ENCODE data around the gene SESTD1. TPM values are rescaled to one million over a fixed set of nuclear protein-coding genes. Genes with fewer than 3 reads are reported as not detected.
"Not testable (repeated sequence)": the region's sequence is repeated elsewhere in the genome, so short reads cannot be mapped to it uniquely, and the experiment has no call there.

Gene SESTD1
- total and polyA plus RNA-seq, 2 of the 13 experiments (the other 11 are each of a cell fraction or from before 2014, with no cell fraction given), result 74.4 to 101 TPM

DNA sequence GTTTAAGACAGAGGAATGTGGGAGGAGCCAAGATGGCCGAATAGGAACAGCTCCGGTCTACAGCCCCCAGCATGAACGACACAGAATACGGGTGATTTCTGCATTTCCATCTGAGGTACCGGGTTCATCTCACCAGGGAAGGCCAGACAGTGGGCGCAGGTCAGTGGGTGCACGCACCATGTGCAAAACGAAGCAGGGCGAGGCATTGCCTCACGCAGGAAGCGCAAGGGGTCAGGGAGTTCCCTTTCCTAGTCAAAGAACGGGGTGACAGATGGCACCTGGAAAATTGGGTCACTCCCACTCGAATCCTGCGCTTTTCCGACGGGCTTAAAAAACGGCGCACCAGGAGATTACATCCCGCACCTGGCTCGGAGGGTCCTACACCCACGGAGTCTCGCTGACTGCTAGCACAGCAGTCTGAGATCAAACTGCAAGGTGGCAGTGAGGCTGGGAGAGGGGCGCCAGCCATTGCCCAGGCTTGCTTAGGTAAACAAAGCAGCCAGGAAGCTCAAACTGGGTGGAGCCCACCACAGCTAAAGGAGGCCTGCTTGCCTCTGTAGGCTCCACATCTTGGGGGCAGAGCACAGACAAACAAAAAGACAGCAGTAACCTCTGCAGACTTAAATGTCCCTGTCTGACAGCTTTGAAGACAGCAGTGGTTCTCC is 68.6 kb downstream of the SESTD1 start:
- WGBS (ENCODE audit: low lambda C conversion rate), result over 99% methylated on average over 23 of the region's 23 CpGs
- H3K79me2 ChIP-seq (ENCODE audit: insufficient read depth, low read length), result peaks cover 60% of the 10 kb centered on the region
- BruUV-seq (replicated peaks), result not testable (repeated sequence)

More for the DNA sequence above, 68.6 kb downstream of the SESTD1 start:
- FAIRE-seq; ATAC-seq; H3K36me3 ChIP-seq (replicated peaks in 1 of 2; ENCODE audit: control insufficient read depth in 1 of 2, insufficient read depth in 2 of 2, low read length in 2 of 2); in situ Hi-C loops (cut with HindIII; ENCODE audit: extremely low pct_ligation_motif_present, low pct_unique_long_range_greater_than_20kb); H3K9ac ChIP-seq (ENCODE audit: insufficient read depth, low read depth, low read length); H2AFZ ChIP-seq (ENCODE audit: low read length); H3K9me3 ChIP-seq (ENCODE audit: low read length); H3K27ac ChIP-seq (ENCODE audit: extremely low read length, insufficient read depth, low read length); DNase-seq (ENCODE audit: low spot score); H3K27me3 ChIP-seq (ENCODE audit: control insufficient read depth in 1 of 2, insufficient read depth in 2 of 2, low read length in 2 of 2); H3K4me3 ChIP-seq (replicated peaks in 1 of 3; ENCODE audit: insufficient read depth in 1 of 3, low read depth in 2 of 3, low read length in 3 of 3); POLR2A ChIA-PET; intact Hi-C loops (cut with micrococcal nuclease; ENCODE audit: unreplicated experiment); H3K4me2 ChIP-seq (ENCODE audit: low read depth, low read length); CTCF ChIA-PET (ENCODE audit: low intra/inter-chr PET ratio, low total read pairs); TF ChIP-seq FOXA1 (IDR thresholded peaks at IDR 0.05): not testable (repeated sequence)
- Histone ChIP-seq H4K20me1 (ENCODE audit: insufficient read depth, low read length) (peaks cover 47% of the 10 kb centered on the region), H3K4me1 (ENCODE audit: insufficient read depth, low read length) (peaks cover 28% of the 10 kb centered on the region)
- TF ChIP-seq, protein P1, sequence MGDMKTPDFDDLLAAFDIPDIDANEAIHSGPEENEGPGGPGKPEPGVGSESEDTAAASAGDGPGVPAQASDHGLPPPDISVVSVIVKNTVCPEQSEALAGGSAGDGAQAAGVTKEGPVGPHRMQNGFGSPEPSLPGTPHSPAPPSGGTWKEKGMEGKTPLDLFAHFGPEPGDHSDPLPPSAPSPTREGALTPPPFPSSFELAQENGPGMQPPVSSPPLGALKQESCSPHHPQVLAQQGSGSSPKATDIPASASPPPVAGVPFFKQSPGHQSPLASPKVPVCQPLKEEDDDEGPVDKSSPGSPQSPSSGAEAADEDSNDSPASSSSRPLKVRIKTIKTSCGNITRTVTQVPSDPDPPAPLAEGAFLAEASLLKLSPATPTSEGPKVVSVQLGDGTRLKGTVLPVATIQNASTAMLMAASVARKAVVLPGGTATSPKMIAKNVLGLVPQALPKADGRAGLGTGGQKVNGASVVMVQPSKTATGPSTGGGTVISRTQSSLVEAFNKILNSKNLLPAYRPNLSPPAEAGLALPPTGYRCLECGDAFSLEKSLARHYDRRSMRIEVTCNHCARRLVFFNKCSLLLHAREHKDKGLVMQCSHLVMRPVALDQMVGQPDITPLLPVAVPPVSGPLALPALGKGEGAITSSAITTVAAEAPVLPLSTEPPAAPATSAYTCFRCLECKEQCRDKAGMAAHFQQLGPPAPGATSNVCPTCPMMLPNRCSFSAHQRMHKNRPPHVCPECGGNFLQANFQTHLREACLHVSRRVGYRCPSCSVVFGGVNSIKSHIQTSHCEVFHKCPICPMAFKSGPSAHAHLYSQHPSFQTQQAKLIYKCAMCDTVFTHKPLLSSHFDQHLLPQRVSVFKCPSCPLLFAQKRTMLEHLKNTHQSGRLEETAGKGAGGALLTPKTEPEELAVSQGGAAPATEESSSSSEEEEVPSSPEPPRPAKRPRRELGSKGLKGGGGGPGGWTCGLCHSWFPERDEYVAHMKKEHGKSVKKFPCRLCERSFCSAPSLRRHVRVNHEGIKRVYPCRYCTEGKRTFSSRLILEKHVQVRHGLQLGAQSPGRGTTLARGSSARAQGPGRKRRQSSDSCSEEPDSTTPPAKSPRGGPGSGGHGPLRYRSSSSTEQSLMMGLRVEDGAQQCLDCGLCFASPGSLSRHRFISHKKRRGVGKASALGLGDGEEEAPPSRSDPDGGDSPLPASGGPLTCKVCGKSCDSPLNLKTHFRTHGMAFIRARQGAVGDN (CRISPR knock-in tag; IDR thresholded peaks at IDR 0.05), result peak; percentile 35
- TF ChIP-seq FOXA1 (CRISPR knock-in tag; IDR thresholded peaks at IDR 0.05), result 0 out of 2 replicates have a peak, but pooled peaks have one; percentile 17

Measured in HepG2 (cell line).